Measurements from ENCODE around the gene PRKN.
A peak's percentile ranks its signal among the peaks of the same experiment; 100 is the strongest.

GRCh38 chr6:161370880-161371279 lies 1356.7 kb downstream of the PRKN start:
- TF ChIP-seq EP300 (IDR thresholded peaks at IDR 0.05) = peak in 1 of 2 donors; percentile 10
- TF ChIP-seq, protein P1, sequence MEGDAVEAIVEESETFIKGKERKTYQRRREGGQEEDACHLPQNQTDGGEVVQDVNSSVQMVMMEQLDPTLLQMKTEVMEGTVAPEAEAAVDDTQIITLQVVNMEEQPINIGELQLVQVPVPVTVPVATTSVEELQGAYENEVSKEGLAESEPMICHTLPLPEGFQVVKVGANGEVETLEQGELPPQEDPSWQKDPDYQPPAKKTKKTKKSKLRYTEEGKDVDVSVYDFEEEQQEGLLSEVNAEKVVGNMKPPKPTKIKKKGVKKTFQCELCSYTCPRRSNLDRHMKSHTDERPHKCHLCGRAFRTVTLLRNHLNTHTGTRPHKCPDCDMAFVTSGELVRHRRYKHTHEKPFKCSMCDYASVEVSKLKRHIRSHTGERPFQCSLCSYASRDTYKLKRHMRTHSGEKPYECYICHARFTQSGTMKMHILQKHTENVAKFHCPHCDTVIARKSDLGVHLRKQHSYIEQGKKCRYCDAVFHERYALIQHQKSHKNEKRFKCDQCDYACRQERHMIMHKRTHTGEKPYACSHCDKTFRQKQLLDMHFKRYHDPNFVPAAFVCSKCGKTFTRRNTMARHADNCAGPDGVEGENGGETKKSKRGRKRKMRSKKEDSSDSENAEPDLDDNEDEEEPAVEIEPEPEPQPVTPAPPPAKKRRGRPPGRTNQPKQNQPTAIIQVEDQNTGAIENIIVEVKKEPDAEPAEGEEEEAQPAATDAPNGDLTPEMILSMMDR (IDR thresholded peaks at IDR 0.05) = peak; percentile 79 to 83 (median 80)
- TF ChIP-seq POLR2A (IDR thresholded peaks at IDR 0.05) = no peak

All from tibial nerve (tissue), 4 donors.